Measurements from ENCODE around the gene KLHL30.
"Not testable (repeated sequence)": the region's sequence is repeated elsewhere in the genome, so short reads cannot be mapped to it uniquely, and the experiment has no call there.

The KLHL30 gene

GRCh38 chr2:238101891-238102841 lies 36.3 kb upstream of the KLHL30 start:
- DNase-seq: peak in 1 of 2 experiments; percentile 1

- DNase-seq: no peak
These were observed 35.6 kb upstream of the KLHL30 start for GRCh38 chr2:238102865-238103264.

GRCh38 chr2:238103465-238104225 lies 34.8 kb upstream of the KLHL30 start:
- DNase-seq: no peak

- no peak for DNase-seq
These were observed 34.2 kb upstream of the KLHL30 start for GRCh38 chr2:238104226-238104690.

GRCh38 chr2:238104691-238105371 lies 33.6 kb upstream of the KLHL30 start:
- no peak for DNase-seq

- no peak for DNase-seq
These were observed 32.7 kb upstream of the KLHL30 start for GRCh38 chr2:238105506-238106338.

GRCh38 chr2:238106339-238106697 lies 32.1 kb upstream of the KLHL30 start:
- DNase-seq: no peak

GRCh38 chr2:238106698-238107524 lies 31.6 kb upstream of the KLHL30 start:
- peak in 1 of 2 experiments; percentile 15 for DNase-seq

- DNase-seq: no peak
These were observed 30.7 kb upstream of the KLHL30 start for GRCh38 chr2:238107525-238108422.

- no peak for DNase-seq
These were observed 29.9 kb upstream of the KLHL30 start for GRCh38 chr2:238108423-238109183.

- no peak for DNase-seq
These were observed 24.9 kb upstream of the KLHL30 start for GRCh38 chr2:238113611-238114010.

GRCh38 chr2:238114331-238114841 lies 24.1 kb upstream of the KLHL30 start:
- no peak for DNase-seq

GRCh38 chr2:238114851-238115660 lies 23.4 kb upstream of the KLHL30 start:
- no peak for DNase-seq

- not testable (repeated sequence) for DNase-seq
These were observed 22.8 kb upstream of the KLHL30 start for GRCh38 chr2:238115709-238116108.

GRCh38 chr2:238116298-238117198 lies 21.9 kb upstream of the KLHL30 start:
- no peak for DNase-seq

- no peak for DNase-seq
These were observed 21.0 kb upstream of the KLHL30 start for GRCh38 chr2:238117199-238118154.

Data from activated CD4-positive, alpha-beta T cell treated with anti-CD3 and anti-CD28 coated beads, Interleukin-2, amount 50 U/mL, for 48 hours (primary cell).